ENCODE results near the gene GATAD1. TPM values are rescaled to one million over a fixed set of nuclear protein-coding genes. Genes with fewer than 3 reads are reported as not detected.

The GATAD1 gene
- total and polyA plus RNA-seq, 2 of the 13 experiments (the other 11 are each of a cell fraction or from before 2014, with no cell fraction given): 20.6 to 42.1 TPM

- ChIA-PET CTCF (ENCODE audit: low intra/inter-chr PET ratio, low total read pairs) (interaction anchor here (1.6 kb wide), 1 partner anchor 23 kb away, joined by 22 read pairs; the partner anchor contains the start of gene GATAD1), POLR2A (interaction anchor here (1.0 to 1.9 kb wide), 2 partner anchors 24 to 25 kb away, joined by 3 to 15 read pairs; partner anchors contain the start of gene GATAD1)
- H3K27ac ChIP-seq (ENCODE audit: extremely low read length, insufficient read depth, low read length): no peak overlapping the region
- peaks cover 21% of the 10 kb centered on the region for H3K4me1 ChIP-seq (ENCODE audit: insufficient read depth, low read length)
- H2AFZ ChIP-seq (ENCODE audit: low read length): peak overlapping the region; percentile 98
- H3K9ac ChIP-seq (ENCODE audit: insufficient read depth, low read depth, low read length): no peak overlapping the region
- FAIRE-seq (peak; percentile 26), DNase-seq (ENCODE audit: low spot score) (no peak), ATAC-seq (no peak)
- no peaks in the 10 kb centered on the region for H3K27me3 ChIP-seq (ENCODE audit: control insufficient read depth in 1 of 2, insufficient read depth in 2 of 2, low read length in 2 of 2)
- no peaks in the 10 kb centered on the region for H3K9me3 ChIP-seq (ENCODE audit: low read length)
- BruUV-seq (replicated peaks): no TSS peak
- in situ Hi-C loops (cut with HindIII; ENCODE audit: extremely low pct_ligation_motif_present, low pct_unique_long_range_greater_than_20kb): no loop called here
- TF ChIP-seq KMT2A (CRISPR knock-in tag; IDR thresholded peaks at IDR 0.05) (no peak), IKZF1 (IDR thresholded peaks at IDR 0.05) (0 out of 2 replicates have a peak, but pooled peaks have one; percentile 38), ATF7 (IDR thresholded peaks at IDR 0.05) (0 out of 2 replicates have a peak, but pooled peaks have one; percentile 6), ATF7 (CRISPR knock-in tag; IDR thresholded peaks at IDR 0.05) (no peak), NFRKB (IDR thresholded peaks at IDR 0.05) (0 out of 2 replicates have a peak, but pooled peaks have one; percentile 17), PREB (CRISPR knock-in tag; IDR thresholded peaks at IDR 0.05) (no peak), JUNB (CRISPR knock-in tag; IDR thresholded peaks at IDR 0.05; ENCODE audit: borderline replicate concordance) (0 out of 2 replicates have a peak, but pooled peaks have one; percentile 47), ZNF232 (CRISPR knock-in tag; IDR thresholded peaks at IDR 0.05; ENCODE audit: borderline replicate concordance) (no peak), FOXP1 (IDR thresholded peaks at IDR 0.05) (peak; percentile 16; the same call in 1 of the 2 replicates), FOXP1 (CRISPR knock-in tag; IDR thresholded peaks at IDR 0.05) (no peak), NBN (conservative IDR thresholded peaks at IDR 0.05) (0 out of 2 replicates have a peak, but pooled peaks have one; percentile 74)
- TF ChIP-seq, protein P1, sequence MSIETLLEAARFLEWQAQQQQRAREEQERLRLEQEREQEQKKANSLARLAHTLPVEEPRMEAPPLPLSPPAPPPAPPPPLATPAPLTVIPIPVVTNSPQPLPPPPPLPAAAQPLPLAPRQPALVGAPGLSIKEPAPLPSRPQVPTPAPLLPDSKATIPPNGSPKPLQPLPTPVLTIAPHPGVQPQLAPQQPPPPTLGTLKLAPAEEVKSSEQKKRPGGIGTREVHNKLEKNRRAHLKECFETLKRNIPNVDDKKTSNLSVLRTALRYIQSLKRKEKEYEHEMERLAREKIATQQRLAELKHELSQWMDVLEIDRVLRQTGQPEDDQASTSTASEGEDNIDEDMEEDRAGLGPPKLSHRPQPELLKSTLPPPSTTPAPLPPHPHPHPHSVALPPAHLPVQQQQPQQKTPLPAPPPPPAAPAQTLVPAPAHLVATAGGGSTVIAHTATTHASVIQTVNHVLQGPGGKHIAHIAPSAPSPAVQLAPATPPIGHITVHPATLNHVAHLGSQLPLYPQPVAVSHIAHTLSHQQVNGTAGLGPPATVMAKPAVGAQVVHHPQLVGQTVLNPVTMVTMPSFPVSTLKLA (IDR thresholded peaks at IDR 0.05): 0 out of 2 replicates have a peak, but pooled peaks have one; percentile 5
- TF ChIP-seq, protein P2, sequence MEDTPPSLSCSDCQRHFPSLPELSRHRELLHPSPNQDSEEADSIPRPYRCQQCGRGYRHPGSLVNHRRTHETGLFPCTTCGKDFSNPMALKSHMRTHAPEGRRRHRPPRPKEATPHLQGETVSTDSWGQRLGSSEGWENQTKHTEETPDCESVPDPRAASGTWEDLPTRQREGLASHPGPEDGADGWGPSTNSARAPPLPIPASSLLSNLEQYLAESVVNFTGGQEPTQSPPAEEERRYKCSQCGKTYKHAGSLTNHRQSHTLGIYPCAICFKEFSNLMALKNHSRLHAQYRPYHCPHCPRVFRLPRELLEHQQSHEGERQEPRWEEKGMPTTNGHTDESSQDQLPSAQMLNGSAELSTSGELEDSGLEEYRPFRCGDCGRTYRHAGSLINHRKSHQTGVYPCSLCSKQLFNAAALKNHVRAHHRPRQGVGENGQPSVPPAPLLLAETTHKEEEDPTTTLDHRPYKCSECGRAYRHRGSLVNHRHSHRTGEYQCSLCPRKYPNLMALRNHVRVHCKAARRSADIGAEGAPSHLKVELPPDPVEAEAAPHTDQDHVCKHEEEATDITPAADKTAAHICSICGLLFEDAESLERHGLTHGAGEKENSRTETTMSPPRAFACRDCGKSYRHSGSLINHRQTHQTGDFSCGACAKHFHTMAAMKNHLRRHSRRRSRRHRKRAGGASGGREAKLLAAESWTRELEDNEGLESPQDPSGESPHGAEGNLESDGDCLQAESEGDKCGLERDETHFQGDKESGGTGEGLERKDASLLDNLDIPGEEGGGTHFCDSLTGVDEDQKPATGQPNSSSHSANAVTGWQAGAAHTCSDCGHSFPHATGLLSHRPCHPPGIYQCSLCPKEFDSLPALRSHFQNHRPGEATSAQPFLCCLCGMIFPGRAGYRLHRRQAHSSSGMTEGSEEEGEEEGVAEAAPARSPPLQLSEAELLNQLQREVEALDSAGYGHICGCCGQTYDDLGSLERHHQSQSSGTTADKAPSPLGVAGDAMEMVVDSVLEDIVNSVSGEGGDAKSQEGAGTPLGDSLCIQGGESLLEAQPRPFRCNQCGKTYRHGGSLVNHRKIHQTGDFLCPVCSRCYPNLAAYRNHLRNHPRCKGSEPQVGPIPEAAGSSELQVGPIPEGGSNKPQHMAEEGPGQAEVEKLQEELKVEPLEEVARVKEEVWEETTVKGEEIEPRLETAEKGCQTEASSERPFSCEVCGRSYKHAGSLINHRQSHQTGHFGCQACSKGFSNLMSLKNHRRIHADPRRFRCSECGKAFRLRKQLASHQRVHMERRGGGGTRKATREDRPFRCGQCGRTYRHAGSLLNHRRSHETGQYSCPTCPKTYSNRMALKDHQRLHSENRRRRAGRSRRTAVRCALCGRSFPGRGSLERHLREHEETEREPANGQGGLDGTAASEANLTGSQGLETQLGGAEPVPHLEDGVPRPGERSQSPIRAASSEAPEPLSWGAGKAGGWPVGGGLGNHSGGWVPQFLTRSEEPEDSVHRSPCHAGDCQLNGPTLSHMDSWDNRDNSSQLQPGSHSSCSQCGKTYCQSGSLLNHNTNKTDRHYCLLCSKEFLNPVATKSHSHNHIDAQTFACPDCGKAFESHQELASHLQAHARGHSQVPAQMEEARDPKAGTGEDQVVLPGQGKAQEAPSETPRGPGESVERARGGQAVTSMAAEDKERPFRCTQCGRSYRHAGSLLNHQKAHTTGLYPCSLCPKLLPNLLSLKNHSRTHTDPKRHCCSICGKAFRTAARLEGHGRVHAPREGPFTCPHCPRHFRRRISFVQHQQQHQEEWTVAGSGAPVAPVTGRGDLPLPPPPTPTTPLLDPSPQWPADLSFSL (CRISPR knock-in tag; IDR thresholded peaks at IDR 0.05): peak; percentile 38; the same call in 1 of the 2 replicates
- H4K20me1 ChIP-seq (ENCODE audit: insufficient read depth, low read length): no peaks in the 10 kb centered on the region
- no peaks in the 10 kb centered on the region for H3K36me3 ChIP-seq (replicated peaks in 1 of 2; ENCODE audit: control insufficient read depth in 1 of 2, insufficient read depth in 2 of 2, low read length in 2 of 2)
- H3K4me3 ChIP-seq (replicated peaks in 1 of 3; ENCODE audit: insufficient read depth in 1 of 3, low read depth in 2 of 3, low read length in 3 of 3): no peak overlapping the region; a peak in 1 of 6 replicates
- intact Hi-C loops (cut with micrococcal nuclease; ENCODE audit: unreplicated experiment): loop anchor here (1.0 to 5.0 kb wide), 3 partner anchors 24 to 631 kb away; partner anchors contain the start of gene GATAD1
- no peaks in the 10 kb centered on the region for H3K79me2 ChIP-seq (ENCODE audit: insufficient read depth, low read length)
- 66% methylated on average over 5 of the region's 5 CpGs for WGBS (ENCODE audit: low lambda C conversion rate)
- H3K4me2 ChIP-seq (ENCODE audit: low read depth, low read length): peak overlapping the region; percentile 100; the same call in 1 of the 2 replicates
Measured at GRCh38 chr7:92423710-92424131, 23.6 kb upstream of the GATAD1 start.
